Activated T-cell treated with anti-CD3 and anti-CD28 coated beads, Interleukin-2, amount 50 U/mL, for 48 hours (primary cell): ENCODE results near the gene NXPE2.

Source experiments
- DNase-seq, 2 experiments: peaks; one replicate each; pipeline ENCODE4 v3.0.0-alpha.2; 2020

Gene NXPE2

DNA sequence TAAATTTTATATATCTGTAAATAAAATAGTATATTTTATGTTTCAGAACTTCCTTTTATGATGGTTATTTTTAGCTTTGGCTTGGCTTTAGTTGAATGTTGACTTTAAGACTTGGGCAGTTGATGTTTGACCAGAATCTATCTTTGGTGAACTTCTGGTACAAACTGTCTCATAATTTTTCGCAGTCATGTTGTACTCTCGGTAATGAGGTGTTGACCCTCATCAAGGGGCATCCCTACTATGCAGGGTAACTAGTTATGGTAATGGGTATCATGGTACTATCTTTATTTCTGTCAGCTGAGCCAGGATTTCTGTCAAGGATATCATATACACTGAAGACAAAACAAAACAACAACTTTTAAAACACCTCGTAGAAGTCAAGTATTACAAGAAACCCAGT lies 67.7 kb downstream of the NXPE2 start:
- DNase-seq = no peak
